ENCODE data around the gene VPS54. TPM values are rescaled to one million over a fixed set of nuclear protein-coding genes. Genes with fewer than 3 reads are reported as not detected.

The VPS54 gene
- total and polyA plus RNA-seq, 9 of the 15 experiments (the other 6 are each of a cell fraction or from before 2014, with no cell fraction given): 4.9 to 23.2 (median 13.2) TPM

DNA sequence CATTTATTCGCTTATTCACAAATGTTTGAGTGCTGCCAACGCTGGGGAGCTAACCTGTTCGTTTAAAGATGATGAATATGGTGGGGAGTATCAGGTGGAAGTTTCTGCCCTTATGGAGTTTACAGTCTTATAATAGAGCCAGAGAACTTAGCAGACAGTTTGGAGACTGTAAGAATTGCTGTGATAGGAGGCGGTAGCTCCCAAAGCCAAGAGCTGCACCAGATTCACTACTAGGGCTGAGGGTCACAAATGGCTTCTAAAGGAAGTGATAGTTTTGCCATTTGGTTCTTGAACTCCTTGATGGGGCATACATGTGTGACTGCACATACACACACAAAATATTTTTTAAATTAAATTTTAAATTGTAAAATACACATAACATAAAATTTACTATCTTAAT is 148.5 kb downstream of the VPS54 start:
- Histone ChIP-seq H3K36me3 (ENCODE audit: control insufficient read depth, insufficient read depth, low read length) (peaks cover 20% of the 10 kb centered on the region; the same call in 2 of the 3 replicates), H3K9ac (ENCODE audit: insufficient read depth in 1 of 2, low read depth in 2 of 2, low read length in 2 of 2) (no peak overlapping the region), H3K4me1 (replicated peaks in 1 of 2; ENCODE audit: control insufficient read depth in 2 of 2, insufficient read depth in 2 of 2, low read length in 2 of 2) (no peaks in the 10 kb centered on the region), H3K9me1 (ENCODE audit: control insufficient read depth, insufficient read depth, low read length) (no peaks in the 10 kb centered on the region), H4K20me1 (replicated peaks; ENCODE audit: control insufficient read depth, insufficient read depth, low read length) (no peaks in the 10 kb centered on the region), H3K79me2 (ENCODE audit: control insufficient read depth, insufficient read depth, low read length) (no peaks in the 10 kb centered on the region; the same call in 2 of the 3 replicates), H3K4me3 (no peak overlapping the region), H2AFZ (ENCODE audit: low read depth, low read length) (no peak overlapping the region), H3K27me3 (ENCODE audit: control insufficient read depth in 2 of 2, insufficient read depth in 2 of 2, low read length in 2 of 2) (no peaks in the 10 kb centered on the region), H3K9me3 (replicated peaks; ENCODE audit: control insufficient read depth, insufficient read depth, low read depth, low read length) (no peaks in the 10 kb centered on the region), H3K27ac (ENCODE audit: extremely low read depth, low read depth, low read length) (no peak overlapping the region), H3K4me2 (ENCODE audit: insufficient read depth, low read length) (no peak overlapping the region)
- DNase-seq (ENCODE audit: extremely low read depth in 1 of 4, low spot score in 3 of 4) (no peak), ATAC-seq (no peak), FAIRE-seq (no peak)
- in situ Hi-C loops (cut with MboI): no loop called here
- 93% methylated on average over 4 of the region's 4 CpGs for WGBS (ENCODE audit: insufficient coverage, low coverage, missing lambda C conversion rate)
- intact Hi-C loops (cut with micrococcal nuclease): no loop called here
- BruUV-seq (replicated peaks): no TSS peak
- ChIA-PET POLR2A (interaction anchor here (0.6 kb wide), 1 partner anchor 1800 kb away, joined by 4 read pairs; no protein-coding TSS in a partner anchor), CTCF (ENCODE audit: low intra/inter-chr PET ratio) (interaction anchor here (0.6 kb wide), 1 partner anchor 249 kb away, joined by 3 read pairs; no protein-coding TSS in a partner anchor)
- TF ChIP-seq SMARCE1 (IDR thresholded peaks at IDR 0.05) (no peak), GTF2E2 (tag; IDR thresholded peaks at IDR 0.05) (no peak), RBM39 (optimal IDR thresholded peaks at IDR 0.05; ENCODE audit: low read depth, low read length) (no peak)

DNA sequence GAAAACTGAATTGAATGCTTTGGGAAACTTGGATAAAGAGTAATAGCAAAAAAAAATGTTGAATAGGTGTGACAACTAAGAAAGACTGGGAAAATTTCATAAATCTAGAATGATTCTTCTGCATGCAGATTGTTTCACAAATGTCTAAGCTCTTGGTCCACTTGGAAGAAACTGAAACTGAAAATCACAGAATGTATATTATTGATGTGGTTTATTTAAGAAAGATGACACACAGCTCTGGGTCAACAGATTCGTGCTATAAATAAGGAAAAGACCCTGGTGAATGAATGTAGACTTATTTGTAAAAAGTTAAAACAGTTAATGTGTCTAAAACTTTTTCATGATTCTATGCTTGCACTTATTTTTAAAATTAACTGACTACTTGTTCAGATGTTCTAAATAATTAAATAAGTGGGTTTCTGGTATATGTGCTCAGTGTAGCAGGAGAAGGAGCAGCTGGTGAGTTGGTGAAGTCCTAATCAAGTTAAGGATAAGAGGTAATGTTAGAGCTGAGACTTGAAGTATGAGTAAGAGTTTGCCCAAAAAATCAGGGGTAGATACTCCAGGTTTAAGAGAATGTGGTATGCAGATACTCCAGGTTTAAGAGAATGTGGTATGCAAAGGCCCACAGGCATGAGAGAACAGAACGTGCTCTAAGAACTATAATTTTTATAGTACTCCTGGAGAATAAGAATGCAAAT is 153.1 kb downstream of the VPS54 start:
- peaks cover 47% of the 10 kb centered on the region; the same call in 2 of the 3 replicates for H3K36me3 ChIP-seq (ENCODE audit: control insufficient read depth, insufficient read depth, low read length)
- no peak overlapping the region for H3K27ac ChIP-seq (ENCODE audit: extremely low read depth, low read depth, low read length)
- H3K79me2 ChIP-seq (ENCODE audit: control insufficient read depth, insufficient read depth, low read length): no peaks in the 10 kb centered on the region; the same call in 2 of the 3 replicates
- in situ Hi-C loops (cut with MboI) (no loop called here), intact Hi-C loops (cut with micrococcal nuclease) (no loop called here)
- no peaks in the 10 kb centered on the region for H4K20me1 ChIP-seq (replicated peaks; ENCODE audit: control insufficient read depth, insufficient read depth, low read length)
- no peak for FAIRE-seq
- H3K9ac ChIP-seq (ENCODE audit: insufficient read depth in 1 of 2, low read depth in 2 of 2, low read length in 2 of 2): no peak overlapping the region
- no peak overlapping the region for H3K4me2 ChIP-seq (ENCODE audit: insufficient read depth, low read length)
- CTCF ChIA-PET (ENCODE audit: low intra/inter-chr PET ratio): no interaction called here
- POLR2A ChIA-PET: interaction anchor here (1.3 kb wide), 1 partner anchor 9 kb away, joined by 3 read pairs; no protein-coding TSS in a partner anchor
- ATAC-seq: no peak
- no peaks in the 10 kb centered on the region for H3K9me1 ChIP-seq (ENCODE audit: control insufficient read depth, insufficient read depth, low read length)
- no peak overlapping the region for H3K4me3 ChIP-seq
- H3K4me1 ChIP-seq (replicated peaks in 1 of 2; ENCODE audit: control insufficient read depth in 2 of 2, insufficient read depth in 2 of 2, low read length in 2 of 2): no peaks in the 10 kb centered on the region
- H3K27me3 ChIP-seq (ENCODE audit: control insufficient read depth in 2 of 2, insufficient read depth in 2 of 2, low read length in 2 of 2): no peaks in the 10 kb centered on the region
- H3K9me3 ChIP-seq (replicated peaks; ENCODE audit: control insufficient read depth, insufficient read depth, low read depth, low read length): no peaks in the 10 kb centered on the region
- no peak for DNase-seq (ENCODE audit: extremely low read depth in 1 of 4, low spot score in 3 of 4)
- no TSS peak for BruUV-seq (replicated peaks)
- H2AFZ ChIP-seq (ENCODE audit: low read depth, low read length): no peak overlapping the region
- 93% methylated on average over 2 of the region's 2 CpGs for WGBS (ENCODE audit: insufficient coverage, low coverage, missing lambda C conversion rate)
- TF ChIP-seq, protein P1, sequence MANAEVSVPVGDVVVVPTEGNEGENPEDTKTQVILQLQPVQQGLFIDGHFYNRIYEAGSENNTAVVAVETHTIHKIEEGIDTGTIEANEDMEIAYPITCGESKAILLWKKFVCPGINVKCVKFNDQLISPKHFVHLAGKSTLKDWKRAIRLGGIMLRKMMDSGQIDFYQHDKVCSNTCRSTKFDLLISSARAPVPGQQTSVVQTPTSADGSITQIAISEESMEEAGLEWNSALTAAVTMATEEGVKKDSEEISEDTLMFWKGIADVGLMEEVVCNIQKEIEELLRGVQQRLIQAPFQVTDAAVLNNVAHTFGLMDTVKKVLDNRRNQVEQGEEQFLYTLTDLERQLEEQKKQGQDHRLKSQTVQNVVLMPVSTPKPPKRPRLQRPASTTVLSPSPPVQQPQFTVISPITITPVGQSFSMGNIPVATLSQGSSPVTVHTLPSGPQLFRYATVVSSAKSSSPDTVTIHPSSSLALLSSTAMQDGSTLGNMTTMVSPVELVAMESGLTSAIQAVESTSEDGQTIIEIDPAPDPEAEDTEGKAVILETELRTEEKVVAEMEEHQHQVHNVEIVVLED (CRISPR knock-in tag; IDR thresholded peaks at IDR 0.05): no peak
- TF ChIP-seq, protein P2, sequence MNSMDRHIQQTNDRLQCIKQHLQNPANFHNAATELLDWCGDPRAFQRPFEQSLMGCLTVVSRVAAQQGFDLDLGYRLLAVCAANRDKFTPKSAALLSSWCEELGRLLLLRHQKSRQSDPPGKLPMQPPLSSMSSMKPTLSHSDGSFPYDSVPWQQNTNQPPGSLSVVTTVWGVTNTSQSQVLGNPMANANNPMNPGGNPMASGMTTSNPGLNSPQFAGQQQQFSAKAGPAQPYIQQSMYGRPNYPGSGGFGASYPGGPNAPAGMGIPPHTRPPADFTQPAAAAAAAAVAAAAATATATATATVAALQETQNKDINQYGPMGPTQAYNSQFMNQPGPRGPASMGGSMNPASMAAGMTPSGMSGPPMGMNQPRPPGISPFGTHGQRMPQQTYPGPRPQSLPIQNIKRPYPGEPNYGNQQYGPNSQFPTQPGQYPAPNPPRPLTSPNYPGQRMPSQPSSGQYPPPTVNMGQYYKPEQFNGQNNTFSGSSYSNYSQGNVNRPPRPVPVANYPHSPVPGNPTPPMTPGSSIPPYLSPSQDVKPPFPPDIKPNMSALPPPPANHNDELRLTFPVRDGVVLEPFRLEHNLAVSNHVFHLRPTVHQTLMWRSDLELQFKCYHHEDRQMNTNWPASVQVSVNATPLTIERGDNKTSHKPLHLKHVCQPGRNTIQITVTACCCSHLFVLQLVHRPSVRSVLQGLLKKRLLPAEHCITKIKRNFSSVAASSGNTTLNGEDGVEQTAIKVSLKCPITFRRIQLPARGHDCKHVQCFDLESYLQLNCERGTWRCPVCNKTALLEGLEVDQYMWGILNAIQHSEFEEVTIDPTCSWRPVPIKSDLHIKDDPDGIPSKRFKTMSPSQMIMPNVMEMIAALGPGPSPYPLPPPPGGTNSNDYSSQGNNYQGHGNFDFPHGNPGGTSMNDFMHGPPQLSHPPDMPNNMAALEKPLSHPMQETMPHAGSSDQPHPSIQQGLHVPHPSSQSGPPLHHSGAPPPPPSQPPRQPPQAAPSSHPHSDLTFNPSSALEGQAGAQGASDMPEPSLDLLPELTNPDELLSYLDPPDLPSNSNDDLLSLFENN (IDR thresholded peaks at IDR 0.05; ENCODE audit: low read depth in 2 of 2, low read length in 2 of 2): no peak
- TF ChIP-seq KLF6 (CRISPR knock-in tag; IDR thresholded peaks at IDR 0.05; ENCODE audit: borderline replicate concordance): no peak
- no peak for TF ChIP-seq BRCA1 (IDR thresholded peaks at IDR 0.05)
- TF ChIP-seq BRCA1 (CRISPR knock-in tag; IDR thresholded peaks at IDR 0.05): no peak

Measured in K562 (cell line).